Measurements from ENCODE around the gene METTL17. TPM values are rescaled to one million over a fixed set of nuclear protein-coding genes. Genes with fewer than 3 reads are reported as not detected.

Gene METTL17
- total RNA-seq, 4 donors from 2014 or later = 82.8 to 164 (median 114) TPM

- DNase-seq = no peak
- Histone ChIP-seq H3K9me3 (no peaks in the 10 kb centered on the region), H3K27me3 (no peaks in the 10 kb centered on the region), H3K4me3 (replicated peaks in 1 of 3) (no peak within 1 kb of the TSS), H3K4me1 (peaks cover 0 to 11% of the 10 kb centered on the region in 2 donors), H3K36me3 (no peaks in the 10 kb centered on the region), H3K27ac (no peak within 1 kb of the TSS)
- TF ChIP-seq POLR2A (IDR thresholded peaks at IDR 0.05) = no peak
- WGBS, 2 donors = 93 to 96% methylated on average over 5 of the region's 5 CpGs
- intact Hi-C loops (cut with DNase I) = no loop called here
These were observed 40.1 kb downstream of the METTL17 start, which contains the start of gene TPPP2 for GRCh38 chr14:21029917-21030316. Gene TPPP2, plus strand, starts transcription at chr14:21030217. Its CDS starts 365 bp downstream, at chr14:21030582.

- WGBS, 2 donors = 82% methylated on average over 12 of the region's 12 CpGs
- no peak for DNase-seq
- H3K4me3 ChIP-seq (replicated peaks in 1 of 3) = no peak overlapping the region
- intact Hi-C loops (cut with DNase I) = no loop called here
- no peaks in the 10 kb centered on the region for H3K9me3 ChIP-seq
- TF ChIP-seq CTCF (IDR thresholded peaks at IDR 0.05) (no peak), POLR2A (IDR thresholded peaks at IDR 0.05) (no peak)
- peaks cover 0 to 11% of the 10 kb centered on the region in 2 donors for H3K4me1 ChIP-seq
- no peaks in the 10 kb centered on the region for H3K27me3 ChIP-seq
- H3K27ac ChIP-seq = no peak overlapping the region
- H3K36me3 ChIP-seq = no peaks in the 10 kb centered on the region
These were observed 40.8 kb downstream of the METTL17 start for GRCh38 chr14:21030531-21030930.

- DNase-seq = no peak
- H3K36me3 ChIP-seq = no peaks in the 10 kb centered on the region
These were observed 42.7 kb downstream of the METTL17 start for GRCh38 chr14:21032326-21033132.

GRCh38 chr14:21033133-21033698 lies 43.4 kb downstream of the METTL17 start:
- Histone ChIP-seq H3K27ac (no peak overlapping the region), H3K4me3 (replicated peaks in 1 of 3) (no peak overlapping the region), H3K4me1 (peaks cover 0 to 2% of the 10 kb centered on the region in 2 donors), H3K9me3 (no peaks in the 10 kb centered on the region), H3K36me3 (no peaks in the 10 kb centered on the region), H3K27me3 (no peaks in the 10 kb centered on the region)
- intact Hi-C loops (cut with DNase I) = no loop called here
- no peak for DNase-seq
- no peak for TF ChIP-seq CTCF (IDR thresholded peaks at IDR 0.05)
- TF ChIP-seq POLR2A (IDR thresholded peaks at IDR 0.05) = no peak
- 88 to 89% methylated on average over 4 of the region's 4 CpGs for WGBS, 2 donors

More at GRCh38 chr14:21032326-21033132, 42.7 kb downstream of the METTL17 start:
- WGBS, 2 donors = 86 to 93% methylated on average over 5 of the region's 5 CpGs
- H3K9me3 ChIP-seq = no peaks in the 10 kb centered on the region
- TF ChIP-seq CTCF (IDR thresholded peaks at IDR 0.05) (no peak), POLR2A (IDR thresholded peaks at IDR 0.05) (no peak)
- H3K27ac ChIP-seq = no peak overlapping the region
- intact Hi-C loops (cut with DNase I) = no loop called here
- no peaks in the 10 kb centered on the region for H3K27me3 ChIP-seq
- H3K4me1 ChIP-seq = no peaks in the 10 kb centered on the region
- no peak overlapping the region for H3K4me3 ChIP-seq (replicated peaks in 1 of 3)

GRCh38 chr14:21034707-21035106 lies 44.9 kb downstream of the METTL17 start, which contains the start of gene RNASE13:
Gene RNASE13, minus strand, starts transcription at chr14:21034807. Its CDS starts 519 bp downstream, at chr14:21034288.
- no peaks in the 10 kb centered on the region for H3K9me3 ChIP-seq
- H3K27me3 ChIP-seq = no peaks in the 10 kb centered on the region
- H3K4me1 ChIP-seq = peaks cover 13 to 17% of the 10 kb centered on the region in 2 donors
- no peak within 1 kb of the TSS for H3K27ac ChIP-seq
- TF ChIP-seq CTCF (IDR thresholded peaks at IDR 0.05) = no peak
- TF ChIP-seq POLR2A (IDR thresholded peaks at IDR 0.05) = no peak
- intact Hi-C loops (cut with DNase I) = no loop called here
- DNase-seq = no peak
- H3K4me3 ChIP-seq (replicated peaks in 1 of 3) = no peak within 1 kb of the TSS
- WGBS, 2 donors = 63 to 76% methylated on average over 5 of the region's 5 CpGs
- H3K36me3 ChIP-seq = no peaks in the 10 kb centered on the region

Measured in thyroid gland (tissue), 4 donors.